Measurements from ENCODE around the gene CRLF2.

The CRLF2 gene

GRCh38 chrX:1215123-1215823, 2.8 kb upstream of the CRLF2 start:
- no peaks in the 10 kb centered on the region for H3K36me3 ChIP-seq
- TF ChIP-seq CTCF (IDR thresholded peaks at IDR 0.05; ENCODE audit: low read depth, low read length) = no peak
- DNase-seq = no peak
- H3K27me3 ChIP-seq (ENCODE audit: insufficient read depth, low read depth, severe bottlenecking) = peaks cover 39% of the 10 kb centered on the region
- H3K27ac ChIP-seq = no peak overlapping the region
- H3K4me3 ChIP-seq (ENCODE audit: low read depth, low read length) = no peak overlapping the region
- H3K9me3 ChIP-seq (ENCODE audit: severe bottlenecking) = no peaks in the 10 kb centered on the region

- no peak for TF ChIP-seq CTCF (IDR thresholded peaks at IDR 0.05; ENCODE audit: low read depth, low read length)
- Histone ChIP-seq H3K36me3 (no peaks in the 10 kb centered on the region), H3K9me3 (ENCODE audit: severe bottlenecking) (no peaks in the 10 kb centered on the region), H3K27me3 (ENCODE audit: insufficient read depth, low read depth, severe bottlenecking) (peaks cover 47% of the 10 kb centered on the region), H3K27ac (no peak overlapping the region), H3K4me3 (ENCODE audit: low read depth, low read length) (no peak overlapping the region)
- no peak for DNase-seq
These were observed 1.5 kb upstream of the CRLF2 start for GRCh38 chrX:1213971-1214370.

GRCh38 chrX:1210844-1211243, 1.6 kb downstream of the CRLF2 start:
- Histone ChIP-seq H3K4me3 (ENCODE audit: low read depth, low read length) (no peak overlapping the region), H3K27me3 (ENCODE audit: insufficient read depth, low read depth, severe bottlenecking) (peaks cover 56% of the 10 kb centered on the region), H3K9me3 (ENCODE audit: severe bottlenecking) (peaks cover 4% of the 10 kb centered on the region), H3K36me3 (no peaks in the 10 kb centered on the region), H3K27ac (no peak overlapping the region)
- DNase-seq = no peak
- TF ChIP-seq CTCF (IDR thresholded peaks at IDR 0.05; ENCODE audit: low read depth, low read length) = no peak

- Histone ChIP-seq H3K27ac (no peak overlapping the region), H3K27me3 (ENCODE audit: insufficient read depth, low read depth, severe bottlenecking) (peaks cover 59% of the 10 kb centered on the region), H3K36me3 (no peaks in the 10 kb centered on the region), H3K9me3 (ENCODE audit: severe bottlenecking) (peaks cover 4% of the 10 kb centered on the region), H3K4me3 (ENCODE audit: low read depth, low read length) (no peak overlapping the region)
- no peak for TF ChIP-seq CTCF (IDR thresholded peaks at IDR 0.05; ENCODE audit: low read depth, low read length)
- no peak for DNase-seq
These were observed 4.9 kb downstream of the CRLF2 start for GRCh38 chrX:1207496-1208025.

GRCh38 chrX:1205681-1206611, 6.5 kb downstream of the CRLF2 start:
- H3K27ac ChIP-seq = no peak overlapping the region
- peak overlapping the region; percentile 10; the same call in 1 of the 2 replicates for H3K4me3 ChIP-seq (ENCODE audit: low read depth, low read length)
- no peak for DNase-seq

More at GRCh38 chrX:1205681-1206611, 6.5 kb downstream of the CRLF2 start:
- Histone ChIP-seq H3K36me3 (no peaks in the 10 kb centered on the region), H3K27me3 (ENCODE audit: insufficient read depth, low read depth, severe bottlenecking) (peaks cover 68% of the 10 kb centered on the region), H3K9me3 (ENCODE audit: severe bottlenecking) (peaks cover 4% of the 10 kb centered on the region)
- no peak for TF ChIP-seq CTCF (IDR thresholded peaks at IDR 0.05; ENCODE audit: low read depth, low read length)

All from WERI-Rb-1 (cell line).